HEK293 (cell line): ENCODE data around the gene EIF4G1.

Source experiments
- CTCF ChIA-PET: fragments of 350-600 bp; formaldehyde crosslinking; extraction: SDS; loops from one replicate; lab custom pipeline; 2021; ENCODE audit warnings: antibody characterized with exemption; lab: Yijun Ruan, JAX
- POLR2A ChIA-PET: fragments of 300-600 bp; formaldehyde crosslinking; extraction: SDS; loops from one replicate; lab custom pipeline; 2020; ENCODE audit warnings: antibody characterized with exemption, inconsistent platforms; lab: Yijun Ruan, JAX
- H3K27ac ChIP-seq: fragments of 200-500 bp; sonication (Bioruptor generic); 2 replicates; pipeline ENCODE4 v1.5.1; 2014; ENCODE audit warnings: low read depth, low read length, control low read depth, inconsistent platforms; ENCODE audit errors: extremely low read depth
- H3K36me3 ChIP-seq, 2 experiments: fragments of 200-500 bp in 1 of 2; sonication (Bioruptor generic) in 1 of 2; 1 replicate in 1 of 2; 2 replicates in 1 of 2; pipeline ENCODE4 v1.5.1; 2014 to 2017; ENCODE audit warnings: inconsistent platforms in 2 of 2, low read length in 2 of 2; ENCODE audit not compliant: control insufficient read depth in 2 of 2, insufficient read depth in 1 of 2
- H3K4me1 ChIP-seq: fragments of 200-500 bp; sonication (Bioruptor generic); 2 replicates; pipeline ENCODE4 v1.5.1; 2014; ENCODE audit warnings: mild to moderate bottlenecking, low read length, inconsistent platforms; ENCODE audit not compliant: control insufficient read depth, insufficient read depth
- H3K4me3 ChIP-seq: 2 replicates; pipeline ENCODE4 v1.5.1; 2011; ENCODE audit warnings: low read depth, mild to moderate bottlenecking, control low read depth, low read length, moderate library complexity
- H3K9me3 ChIP-seq: fragments of 200-500 bp; sonication (Bioruptor generic); 2 replicates; pipeline ENCODE4 v1.5.1; 2014; ENCODE audit warnings: low read depth, low read length, inconsistent platforms; ENCODE audit not compliant: control insufficient read depth, insufficient read depth
- KLF17 ChIP-seq: fragments of 450-650 bp; formaldehyde crosslinking; IDR thresholded peaks from 2 replicates; pipeline ENCODE4 v1.5.1; 2016; ENCODE audit warnings: missing biosample characterization, missing genetic modification characterization
- PRDM1 ChIP-seq: fragments of 450-650 bp; formaldehyde crosslinking; IDR thresholded peaks from 2 replicates; pipeline ENCODE4; 2016; ENCODE audit warnings: missing biosample characterization, missing genetic modification characterization
- YY2 ChIP-seq: fragments of 450-650 bp; formaldehyde crosslinking; IDR thresholded peaks from 2 replicates; pipeline ENCODE4 v1.5.1; 2016; ENCODE audit warnings: missing biosample characterization, missing genetic modification characterization
- ZBTB6 ChIP-seq: fragments of 450-650 bp; formaldehyde crosslinking; IDR thresholded peaks from 2 replicates; pipeline ENCODE4 v1.5.1; 2017; ENCODE audit warnings: missing biosample characterization, missing genetic modification characterization
- ZFP37 ChIP-seq: fragments of 450-650 bp; formaldehyde crosslinking; IDR thresholded peaks from 2 replicates; pipeline ENCODE4 v1.5.1; 2016; ENCODE audit warnings: missing biosample characterization, missing genetic modification characterization
- ZFP69B ChIP-seq: fragments of 450-650 bp; formaldehyde crosslinking; IDR thresholded peaks from 2 replicates; pipeline ENCODE4 v1.5.1; 2016; ENCODE audit warnings: missing biosample characterization, missing genetic modification characterization
- ZNF133 ChIP-seq: fragments of 450-650 bp; formaldehyde crosslinking; IDR thresholded peaks from 2 replicates; pipeline ENCODE4 v1.5.1; 2016; ENCODE audit warnings: missing biosample characterization, missing genetic modification characterization
- ZNF175 ChIP-seq: fragments of 450-650 bp; formaldehyde crosslinking; IDR thresholded peaks from 2 replicates; pipeline ENCODE4 v1.5.1; 2016; ENCODE audit warnings: missing biosample characterization, missing genetic modification characterization
- ZNF23 ChIP-seq: fragments of 450-650 bp; formaldehyde crosslinking; IDR thresholded peaks from 2 replicates; pipeline ENCODE4 v1.5.1; 2016; ENCODE audit warnings: missing biosample characterization, missing genetic modification characterization, borderline replicate concordance
- ZNF26 ChIP-seq: fragments of 450-650 bp; formaldehyde crosslinking; IDR thresholded peaks from 2 replicates; pipeline ENCODE4 v1.5.1; 2016; ENCODE audit warnings: missing biosample characterization, missing genetic modification characterization
- ZNF302 ChIP-seq: fragments of 450-650 bp; formaldehyde crosslinking; IDR thresholded peaks from 2 replicates; pipeline ENCODE4 v1.5.1; 2016; ENCODE audit warnings: missing biosample characterization, missing genetic modification characterization, low read depth
- ZNF335 ChIP-seq: fragments of 450-650 bp; formaldehyde crosslinking; conservative IDR thresholded peaks from 2 replicates; pipeline ENCODE4 v1.5.1; 2016; ENCODE audit warnings: missing biosample characterization, missing genetic modification characterization
- ZNF37A ChIP-seq: fragments of 450-650 bp; IDR thresholded peaks from 2 replicates; pipeline ENCODE4 v1.5.1; 2018; ENCODE audit warnings: missing biosample characterization, missing genetic modification characterization
- ZNF571 ChIP-seq: fragments of 450-650 bp; formaldehyde crosslinking; IDR thresholded peaks from 2 replicates; pipeline ENCODE4 v1.5.0; 2017; ENCODE audit warnings: missing biosample characterization, missing genetic modification characterization
- ZNF623 ChIP-seq: fragments of 450-650 bp; formaldehyde crosslinking; IDR thresholded peaks from 2 replicates; pipeline ENCODE4 v1.5.1; 2016; ENCODE audit warnings: missing biosample characterization, missing genetic modification characterization
- ZNF626 ChIP-seq: fragments of 450-650 bp; sonication (Bioruptor Pico); formaldehyde crosslinking; IDR thresholded peaks from 2 replicates; pipeline ENCODE4 v1.5.1; 2018; ENCODE audit warnings: missing biosample characterization, missing genetic modification characterization, inconsistent platforms
- ZNF645 ChIP-seq: fragments of 450-650 bp; formaldehyde crosslinking; IDR thresholded peaks from 2 replicates; pipeline ENCODE4; 2016; ENCODE audit warnings: missing biosample characterization, missing genetic modification characterization
- ZNF692 ChIP-seq: fragments of 450-650 bp; formaldehyde crosslinking; IDR thresholded peaks from 2 replicates; pipeline ENCODE4 v1.5.1; 2016; ENCODE audit warnings: missing biosample characterization, missing genetic modification characterization
- ZNF704 ChIP-seq: fragments of 450-650 bp; formaldehyde crosslinking; IDR thresholded peaks from 2 replicates; pipeline ENCODE4 v1.5.1; 2016; ENCODE audit warnings: missing biosample characterization, missing genetic modification characterization
- ZNF785 ChIP-seq: fragments of 450-650 bp; formaldehyde crosslinking; IDR thresholded peaks from 2 replicates; pipeline ENCODE4 v1.5.1; 2016; ENCODE audit warnings: missing biosample characterization, missing genetic modification characterization
- ZNF792 ChIP-seq: fragments of 450-650 bp; formaldehyde crosslinking; IDR thresholded peaks from 2 replicates; pipeline ENCODE4 v1.5.1; 2016; ENCODE audit warnings: missing biosample characterization, missing genetic modification characterization

The EIF4G1 gene

GRCh38 chr3:184308744-184309143, 5.7 kb upstream of the EIF4G1 start:
- TF ChIP-seq ZBTB6 (tag by site-specific recombination) (no peak), ZFP37 (tag by site-specific recombination) (no peak)
- Histone ChIP-seq H3K9me3 (no peaks in the 10 kb centered on the region), H3K27ac (no peak overlapping the region), H3K4me1 (no peaks in the 10 kb centered on the region), H3K36me3 (peaks cover 0 to 59% of the 10 kb centered on the region in 2 experiments; a peak in 2 of 3 replicates), H3K4me3 (no peak overlapping the region)
- ChIA-PET CTCF (interaction anchor here (0.6 kb wide), 1 partner anchor 13 kb away, joined by 3 read pairs; no protein-coding TSS in a partner anchor), POLR2A (no interaction called here)

- H3K27ac ChIP-seq, result no peak overlapping the region
- peaks cover 0 to 46% of the 10 kb centered on the region in 2 experiments; a peak in 2 of 3 replicates for H3K36me3 ChIP-seq
- POLR2A ChIA-PET, result interaction anchor here (1.4 kb wide), 1 partner anchor 9 kb away, joined by 3 read pairs; no protein-coding TSS in a partner anchor
- no peak overlapping the region for H3K4me3 ChIP-seq
- no peaks in the 10 kb centered on the region for H3K9me3 ChIP-seq
- CTCF ChIA-PET, result interaction anchor here (0.6 kb wide), 1 partner anchor 25 kb away, joined by 3 read pairs; no protein-coding TSS in a partner anchor
- TF ChIP-seq PRDM1 (tag by site-specific recombination) (0 out of 2 replicates have a peak, but pooled peaks have one; percentile 17), ZNF37A (tag by site-specific recombination) (no peak), ZNF692 (peak; percentile 75), ZFP69B (tag by site-specific recombination) (0 out of 2 replicates have a peak, but pooled peaks have one; percentile 55)
- 0 out of 2 replicates have a peak, but pooled peaks cover under 1% of the 10 kb centered on the region for H3K4me1 ChIP-seq
Observed at GRCh38 chr3:184311633-184312032, 2.8 kb upstream of the EIF4G1 start.

GRCh38 chr3:184314700-184315542, 515 bp downstream of the EIF4G1 start:
- POLR2A ChIA-PET, result interaction anchor here (1.3 kb wide), 1 partner anchor 18 kb away, joined by 4 read pairs; no protein-coding TSS in a partner anchor
- peak overlapping the region; percentile 96 for H3K4me3 ChIP-seq
- CTCF ChIA-PET, result no interaction called here
- peak overlapping the region; percentile 100 for H3K27ac ChIP-seq
- H3K36me3 ChIP-seq, result peaks cover 16 to 51% of the 10 kb centered on the region in 2 experiments
- peaks cover 4% of the 10 kb centered on the region; the same call in 1 of the 2 replicates for H3K4me1 ChIP-seq
- no peaks in the 10 kb centered on the region for H3K9me3 ChIP-seq
- TF ChIP-seq ZNF704 (no peak), ZNF571 (no peak), ZNF645 (tag by site-specific recombination) (no peak), YY2 (no peak), ZNF792 (tag by site-specific recombination) (no peak), ZNF335 (peak; percentile 63), ZNF175 (tag by site-specific recombination) (no peak), ZNF133 (tag by site-specific recombination) (no peak), ZNF302 (tag by site-specific recombination) (no peak), ZNF26 (tag by site-specific recombination) (no peak), ZBTB6 (tag by site-specific recombination) (no peak), ZNF785 (tag by site-specific recombination) (no peak), ZNF626 (tag by site-specific recombination) (no peak), ZNF23 (tag by site-specific recombination) (no peak), KLF17 (tag by site-specific recombination) (no peak), ZNF623 (tag by site-specific recombination) (no peak)
